Activated effector memory CD4-positive, alpha-beta T cell treated with Interleukin-2 at 50 U/mL for 16 hours (primary cell): ENCODE measurements around the gene RFC3.
"Not testable (repeated sequence)": the region's sequence is repeated elsewhere in the genome, so short reads cannot be mapped to it uniquely, and the experiment has no call there.

ENCODE experiments used
- DNase-seq: peaks from one replicate; pipeline ENCODE4 v3.0.0-alpha.2; 2020

The RFC3 gene

GRCh38 chr13:33817901-33818706, at the start of gene RFC3:
Gene RFC3 (plus strand): TSS chr13:33818149. CDS start chr13:33818179, 30 bp downstream.
- peak; percentile 83 for DNase-seq

GRCh38 chr13:33771296-33771695, 46.7 kb upstream of the RFC3 start:
- no peak for DNase-seq

GRCh38 chr13:33773790-33774462, 44.0 kb upstream of the RFC3 start:
- no peak for DNase-seq

- no peak for DNase-seq
Measured at GRCh38 chr13:33775339-33776108, 42.4 kb upstream of the RFC3 start.

GRCh38 chr13:33776239-33776881, 41.6 kb upstream of the RFC3 start:
- no peak for DNase-seq

- DNase-seq: no peak
Measured at GRCh38 chr13:33782631-33783030, 35.3 kb upstream of the RFC3 start.

- DNase-seq: not testable (repeated sequence)
Measured at GRCh38 chr13:33783212-33783611, 34.7 kb upstream of the RFC3 start.

- DNase-seq: no peak
Measured at GRCh38 chr13:33784738-33785137, 33.2 kb upstream of the RFC3 start.

- DNase-seq: no peak
Measured at GRCh38 chr13:33785384-33785783, 32.6 kb upstream of the RFC3 start.

GRCh38 chr13:33787051-33787591, 30.8 kb upstream of the RFC3 start:
- no peak for DNase-seq

GRCh38 chr13:33789066-33789606, 28.8 kb upstream of the RFC3 start:
- no peak for DNase-seq

GRCh38 chr13:33789739-33790138, 28.2 kb upstream of the RFC3 start:
- no peak for DNase-seq

- DNase-seq: no peak
Measured at GRCh38 chr13:33793726-33794125, 24.2 kb upstream of the RFC3 start.

- DNase-seq: no peak
Measured at GRCh38 chr13:33794576-33794975, 23.4 kb upstream of the RFC3 start.

- no peak for DNase-seq
Measured at GRCh38 chr13:33796095-33796494, 21.9 kb upstream of the RFC3 start.

- DNase-seq: no peak
Measured at GRCh38 chr13:33797622-33798021, 20.3 kb upstream of the RFC3 start.

- no peak for DNase-seq
Measured at GRCh38 chr13:33798023-33798422, 19.9 kb upstream of the RFC3 start.

- no peak for DNase-seq
Measured at GRCh38 chr13:33799950-33800592, 17.9 kb upstream of the RFC3 start.

- no peak for DNase-seq
Measured at GRCh38 chr13:33800646-33801186, 17.2 kb upstream of the RFC3 start.

GRCh38 chr13:33806470-33807248, 11.3 kb upstream of the RFC3 start:
- DNase-seq: no peak

- not testable (repeated sequence) for DNase-seq
Measured at GRCh38 chr13:33812829-33813228, 5.1 kb upstream of the RFC3 start.
